AG10803 (cell line): ENCODE results near the gene COQ4.
A peak's percentile ranks its signal among the peaks of the same experiment; 100 is the strongest.

ENCODE experiments used
- DNase-seq: peaks from one replicate; pipeline ENCODE4 v3.0.0; 2010; ENCODE audit warnings: low read depth
- H3K4me3 ChIP-seq: 2 replicates; pipeline ENCODE4 v1.5.1; 2011; ENCODE audit warnings: mild to moderate bottlenecking, low read length, control low read depth
- CTCF ChIP-seq: conservative IDR thresholded peaks from 2 replicates; pipeline ENCODE4 v1.5.1; 2011; ENCODE audit warnings: mild to moderate bottlenecking, low read length, control low read depth, inconsistent platforms

Gene COQ4

GRCh38 chr9:128369024-128369706, 46.5 kb downstream of the COQ4 start:
- no peak overlapping the region for H3K4me3 ChIP-seq

GRCh38 chr9:128370367-128370751, 47.7 kb downstream of the COQ4 start:
- no peak for DNase-seq
- no peak for TF ChIP-seq CTCF
- H3K4me3 ChIP-seq = peak overlapping the region; percentile 99

More at GRCh38 chr9:128369024-128369706, 46.5 kb downstream of the COQ4 start:
- DNase-seq = no peak
- TF ChIP-seq CTCF = no peak

DNA sequence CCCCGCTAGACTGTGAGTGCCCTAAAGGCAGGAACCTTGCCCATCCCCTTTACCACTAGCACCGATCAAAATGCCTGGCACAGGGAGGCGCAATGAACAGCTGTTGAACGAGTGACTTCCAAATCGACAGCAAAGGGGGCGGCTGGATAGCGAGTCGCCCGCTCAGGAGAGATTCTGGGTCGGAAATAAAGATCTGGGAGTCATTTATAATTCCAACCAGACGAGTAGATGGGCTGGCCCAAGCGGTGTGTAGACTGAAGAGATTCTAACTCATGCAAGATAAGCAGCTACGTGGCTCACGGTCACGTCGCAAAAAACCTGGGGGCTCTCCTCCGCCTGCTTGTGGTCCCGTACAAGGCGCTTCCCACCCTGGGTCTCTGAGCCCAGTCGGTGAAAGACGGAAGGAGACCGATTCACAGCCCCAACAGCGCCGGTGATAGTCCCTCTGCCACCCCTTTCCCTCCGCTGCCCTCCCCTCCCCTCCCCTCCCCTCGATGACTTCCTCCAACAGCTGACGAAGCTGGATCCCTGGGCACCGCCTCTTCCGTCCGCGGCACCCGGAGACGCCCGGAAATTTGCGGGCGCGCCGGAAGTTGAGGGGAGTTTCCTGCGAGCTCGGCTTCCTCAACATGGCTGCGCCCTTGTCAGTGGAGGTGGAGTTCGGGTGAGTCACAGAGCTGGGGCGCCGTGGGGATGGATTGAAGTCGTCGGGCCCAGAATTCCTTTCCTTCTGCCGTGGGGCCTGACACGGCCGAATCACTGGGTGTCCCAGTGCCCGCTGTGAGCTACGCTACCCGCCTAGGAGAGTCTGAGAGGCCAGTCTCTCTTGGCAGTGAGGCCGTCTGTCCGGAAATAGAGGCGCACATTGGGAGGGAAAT, 48.4 kb downstream of the COQ4 start, which contains the start of gene URM1:
Gene URM1 (plus strand): TSS at position 623 of the 878 bp plus-strand sequence. CDS start 7 bp downstream, at position 630.
- peak within 1 kb of the TSS; percentile 99 for H3K4me3 ChIP-seq
- peak; percentile 35; the same call in 1 of the 2 replicates for TF ChIP-seq CTCF
- peak; percentile 96 for DNase-seq

DNA sequence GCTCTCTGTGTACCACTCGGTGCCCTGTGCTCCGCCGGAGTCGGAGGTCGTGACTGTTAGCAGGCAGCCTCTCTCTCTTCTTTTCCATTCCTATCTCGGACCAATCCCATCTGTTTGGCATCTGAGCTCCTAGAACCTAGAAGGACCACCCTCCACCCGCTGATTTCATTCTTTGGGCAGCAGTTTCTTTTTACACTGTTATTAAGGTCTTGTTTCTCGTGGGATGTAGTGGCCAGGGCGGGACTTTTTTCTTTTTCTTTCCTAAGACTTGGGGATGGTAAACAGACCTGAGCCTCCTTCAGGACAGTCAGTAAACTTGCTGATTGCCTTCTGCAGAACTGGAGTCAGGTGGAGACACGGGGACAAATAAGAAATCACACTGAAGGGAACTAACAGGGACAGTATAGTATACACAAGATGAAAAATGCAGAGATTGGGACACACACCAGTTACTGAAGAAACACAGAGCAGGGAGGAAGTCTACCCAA, 49.0 kb downstream of the COQ4 start:
- no peak for DNase-seq
- peak overlapping the region; percentile 99 for H3K4me3 ChIP-seq
- 0 out of 2 replicates have a peak, but pooled peaks have one; percentile 8 for TF ChIP-seq CTCF

GRCh38 chr9:128372188-128372641, 49.6 kb downstream of the COQ4 start:
- peak; percentile 25 for DNase-seq
- TF ChIP-seq CTCF = no peak
- peak overlapping the region; percentile 99 for H3K4me3 ChIP-seq

DNA sequence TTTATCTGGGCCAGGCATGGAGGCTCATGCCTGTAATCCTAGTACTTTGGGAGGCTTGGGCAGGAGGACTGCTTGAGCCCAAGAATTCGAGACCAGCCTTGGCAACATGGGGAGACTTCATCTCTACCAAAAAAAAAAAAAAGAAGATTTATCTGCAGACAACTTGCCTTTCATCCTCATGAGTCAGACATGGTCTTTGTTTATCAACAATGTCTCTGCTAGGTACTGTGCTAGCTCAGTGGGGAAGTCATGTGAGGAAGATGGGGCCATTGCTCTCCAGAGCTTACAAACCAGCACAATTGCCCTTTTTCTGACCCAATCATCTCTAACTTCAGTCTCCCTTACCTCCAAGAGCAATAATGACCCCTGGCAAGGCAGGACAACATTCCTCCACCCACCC, 50.1 kb downstream of the COQ4 start:
- no peak for TF ChIP-seq CTCF
- DNase-seq = no peak
- peak overlapping the region; percentile 4 for H3K4me3 ChIP-seq
